Neural progenitor cell (in vitro differentiated cells): Measurements from ENCODE around the gene CKLF. TPM values are rescaled to one million over a fixed set of nuclear protein-coding genes. Genes with fewer than 3 reads are reported as not detected.

Source experiments
- DNase-seq: peaks from one replicate; pipeline ENCODE4 v3.0.0-alpha.2; 2016; ENCODE audit warnings: low spot score
- H2AFZ ChIP-seq: fragments of 200-600 bp; sonication (generic); replicated peaks from 2 replicates; pipeline ENCODE4 v1.6.1; 2016; ENCODE audit warnings: antibody characterized with exemption
- H3F3A ChIP-seq: fragments of 200-600 bp; sonication (generic); 2 replicates; pipeline ENCODE4 v1.6.1; 2016; ENCODE audit warnings: antibody characterized with exemption, low read depth
- H3K27ac ChIP-seq: fragments of 200-600 bp; sonication (generic); 2 replicates; pipeline ENCODE4 v1.5.1; 2016; ENCODE audit warnings: mild to moderate bottlenecking
- H3K27me3 ChIP-seq: fragments of 200-600 bp; sonication (generic); 2 replicates; pipeline ENCODE4 v1.6.1; 2016; ENCODE audit warnings: mild to moderate bottlenecking, moderate library complexity
- H3K36me3 ChIP-seq: fragments of 200-600 bp; sonication (generic); 2 replicates; pipeline ENCODE4 v1.5.1; 2016
- H3K4me1 ChIP-seq: fragments of 200-600 bp; sonication (generic); 2 replicates; pipeline ENCODE4 v1.6.1; 2016; ENCODE audit warnings: mixed run types
- H3K4me2 ChIP-seq: fragments of 200-600 bp; sonication (generic); 2 replicates; pipeline ENCODE4 v1.6.1; 2016
- H3K4me3 ChIP-seq: fragments of 200-600 bp; sonication (generic); 2 replicates; pipeline ENCODE4 v1.5.1; 2016
- H3K79me2 ChIP-seq: fragments of 200-600 bp; sonication (generic); 2 replicates; pipeline ENCODE4 v1.6.1; 2016; ENCODE audit warnings: low read depth
- H3K9ac ChIP-seq: fragments of 200-600 bp; sonication (generic); 2 replicates; pipeline ENCODE4 v1.6.1; 2016
- H3K9me3 ChIP-seq: fragments of 200-600 bp; sonication (generic); 2 replicates; pipeline ENCODE4 v1.5.1; 2016; ENCODE audit warnings: low read depth
- H4K20me1 ChIP-seq: fragments of 200-600 bp; sonication (generic); 2 replicates; pipeline ENCODE4 v1.6.1; 2016; ENCODE audit warnings: low read depth
- H3K27ac Mint-ChIP-seq: 3 replicates; pipeline ENCODE4 v1.8.0; 2021; ENCODE audit warnings: mixed read lengths
- H3K27me3 Mint-ChIP-seq: 2 replicates; pipeline ENCODE4 v1.8.0; 2022; ENCODE audit warnings: low read depth, mild to moderate bottlenecking, inconsistent platforms, moderate library complexity, mixed read lengths; ENCODE audit not compliant: insufficient read depth
- H3K36me3 Mint-ChIP-seq: 3 replicates; pipeline ENCODE4 v1.8.0; 2021; ENCODE audit warnings: mixed read lengths
- H3K4me1 Mint-ChIP-seq: 3 replicates; pipeline ENCODE4 v1.8.0; 2021; ENCODE audit warnings: mixed read lengths
- H3K4me3 Mint-ChIP-seq: 3 replicates; pipeline ENCODE4 v1.8.0; 2021; ENCODE audit warnings: mild to moderate bottlenecking, moderate library complexity, mixed read lengths
- H3K9me3 Mint-ChIP-seq: 3 replicates; pipeline ENCODE4 v1.8.0; 2020; ENCODE audit warnings: mixed read lengths
- EZH2 ChIP-seq: fragments of 200-600 bp; sonication (generic); IDR thresholded peaks from 2 replicates; pipeline ENCODE4 v1.6.1; 2017; ENCODE audit warnings: antibody characterized with exemption, mild to moderate bottlenecking, moderate library complexity
- EZH2phosphoT487 ChIP-seq: fragments of 200-600 bp; sonication (generic); IDR thresholded peaks from 2 replicates; pipeline ENCODE4 v1.6.1; 2017; ENCODE audit warnings: antibody characterized with exemption
- total RNA-seq: library from RNA; depleted of rRNA; stranded (reverse); fragments of >200 nt; gene quantifications from 2 replicates; pipeline ENCODE4 v1.2.3, GENCODE V29; 2015; ENCODE audit warnings: low replicate concordance
- TF ChIP-seq, protein P1 (sequence below): fragments of 200-600 bp; sonication (generic); IDR thresholded peaks from 2 replicates; pipeline ENCODE4 v1.5.1; 2017; ENCODE audit warnings: antibody characterized with exemption, mild to moderate bottlenecking

The CKLF gene
- total RNA-seq, 1 donor from 2014 or later = 38.6 TPM

DNA sequence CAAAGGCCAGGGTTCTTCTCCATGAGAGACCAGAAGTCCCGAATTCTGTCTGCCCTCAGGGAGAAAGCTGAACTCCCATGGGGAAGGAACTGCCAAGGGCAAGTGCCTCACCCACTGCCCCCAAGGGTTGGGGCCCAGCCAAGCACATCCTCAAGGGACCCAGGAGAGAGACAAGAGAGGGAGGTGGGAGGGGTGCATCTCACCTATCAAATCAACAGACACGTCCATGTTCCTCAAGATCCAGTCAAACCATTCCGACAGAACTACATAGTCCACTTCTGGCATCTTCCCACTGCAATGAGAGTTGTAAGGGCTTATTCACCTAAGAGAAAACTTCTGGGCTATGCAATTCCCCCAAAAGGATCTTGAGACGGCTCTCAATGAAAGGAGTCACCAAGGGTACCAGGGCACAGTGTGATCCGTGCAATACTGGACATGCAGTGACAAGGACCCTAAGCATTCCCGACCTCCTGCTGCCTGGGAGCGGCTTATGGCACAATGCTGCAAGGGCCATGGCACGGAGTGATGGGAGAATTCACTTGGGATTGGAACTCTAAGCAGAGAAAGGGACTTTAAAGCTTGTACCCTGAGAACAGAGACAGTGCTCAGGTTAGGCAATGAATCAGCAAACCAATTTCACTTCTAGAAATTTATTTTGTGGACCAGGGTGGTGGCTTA, 34.7 kb upstream of the CKLF start:
- no peak overlapping the region for H3K9ac ChIP-seq
- Mint-ChIP-seq H3K4me3 (no peak overlapping the region), H3K27me3 (peaks cover 5% of the 10 kb centered on the region), H3K9me3 (peaks cover 2% of the 10 kb centered on the region), H3K4me1 (peaks cover 33% of the 10 kb centered on the region), H3K36me3 (peaks cover 21% of the 10 kb centered on the region), H3K27ac (peak overlapping the region; percentile 94)
- H4K20me1 ChIP-seq = no peaks in the 10 kb centered on the region
- no peaks in the 10 kb centered on the region for H3K27me3 ChIP-seq
- no peaks in the 10 kb centered on the region for H3K9me3 ChIP-seq
- H2AFZ ChIP-seq = no peak overlapping the region
- peaks cover under 1% of the 10 kb centered on the region for H3F3A ChIP-seq
- no peak overlapping the region for H3K4me3 ChIP-seq
- H3K79me2 ChIP-seq = no peaks in the 10 kb centered on the region
- TF ChIP-seq EZH2 = no peak
- TF ChIP-seq EZH2phosphoT487 = no peak
- TF ChIP-seq, protein P1, sequence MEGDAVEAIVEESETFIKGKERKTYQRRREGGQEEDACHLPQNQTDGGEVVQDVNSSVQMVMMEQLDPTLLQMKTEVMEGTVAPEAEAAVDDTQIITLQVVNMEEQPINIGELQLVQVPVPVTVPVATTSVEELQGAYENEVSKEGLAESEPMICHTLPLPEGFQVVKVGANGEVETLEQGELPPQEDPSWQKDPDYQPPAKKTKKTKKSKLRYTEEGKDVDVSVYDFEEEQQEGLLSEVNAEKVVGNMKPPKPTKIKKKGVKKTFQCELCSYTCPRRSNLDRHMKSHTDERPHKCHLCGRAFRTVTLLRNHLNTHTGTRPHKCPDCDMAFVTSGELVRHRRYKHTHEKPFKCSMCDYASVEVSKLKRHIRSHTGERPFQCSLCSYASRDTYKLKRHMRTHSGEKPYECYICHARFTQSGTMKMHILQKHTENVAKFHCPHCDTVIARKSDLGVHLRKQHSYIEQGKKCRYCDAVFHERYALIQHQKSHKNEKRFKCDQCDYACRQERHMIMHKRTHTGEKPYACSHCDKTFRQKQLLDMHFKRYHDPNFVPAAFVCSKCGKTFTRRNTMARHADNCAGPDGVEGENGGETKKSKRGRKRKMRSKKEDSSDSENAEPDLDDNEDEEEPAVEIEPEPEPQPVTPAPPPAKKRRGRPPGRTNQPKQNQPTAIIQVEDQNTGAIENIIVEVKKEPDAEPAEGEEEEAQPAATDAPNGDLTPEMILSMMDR = no peak
- no peak for DNase-seq
- H3K4me1 ChIP-seq = peaks cover 12% of the 10 kb centered on the region
- no peak overlapping the region for H3K4me2 ChIP-seq
- H3K27ac ChIP-seq = no peak overlapping the region
- H3K36me3 ChIP-seq = no peaks in the 10 kb centered on the region

DNA sequence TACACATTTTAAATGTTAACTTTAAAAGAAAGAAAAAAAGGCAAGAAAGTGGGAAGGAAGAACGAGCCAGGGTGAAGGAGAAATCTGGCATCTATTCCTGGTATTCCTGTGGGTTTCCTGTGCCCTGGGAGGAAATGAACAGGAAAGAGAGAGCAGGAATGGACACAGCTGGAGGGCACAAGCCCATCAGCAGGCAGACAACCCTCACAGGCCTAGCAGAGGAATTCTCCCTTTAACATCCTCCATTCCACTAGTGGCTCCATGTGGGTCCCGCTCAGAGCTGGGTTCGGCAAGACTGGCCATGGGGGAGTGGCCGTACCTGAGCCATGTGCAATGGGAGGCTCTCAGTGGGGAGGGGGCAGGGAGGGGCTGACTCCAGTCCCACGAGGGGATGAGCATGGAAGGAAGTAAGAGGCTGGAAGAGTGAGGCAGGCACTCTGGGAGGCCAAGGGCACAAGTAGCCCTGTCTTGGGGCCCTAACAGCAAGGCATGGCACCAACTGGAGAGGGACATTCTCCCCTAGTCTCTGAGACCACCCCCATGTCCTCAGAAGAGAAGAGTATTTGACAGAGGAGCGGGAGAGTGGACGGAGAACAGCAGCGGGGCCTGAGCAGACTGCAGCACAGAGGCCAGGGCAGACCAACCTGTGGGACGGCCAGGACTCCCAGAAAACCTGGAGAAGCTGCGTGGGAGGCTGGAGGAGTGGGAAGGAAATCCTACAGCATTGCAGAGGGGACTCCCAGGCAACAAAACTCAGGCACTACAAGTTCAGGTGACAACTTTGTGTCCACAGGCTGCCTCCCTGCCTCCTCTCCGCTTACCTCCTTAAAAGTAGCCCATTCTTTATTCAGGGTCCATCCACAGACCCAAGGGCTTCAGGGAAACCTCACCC, 32.6 kb upstream of the CKLF start:
- H3K27me3 Mint-ChIP-seq = peaks cover 5% of the 10 kb centered on the region
- no peak overlapping the region for H3K27ac Mint-ChIP-seq
- H3K4me2 ChIP-seq = no peak overlapping the region
- no peak overlapping the region for H3K27ac ChIP-seq
- H2AFZ ChIP-seq = no peak overlapping the region
- H3K4me3 Mint-ChIP-seq = no peak overlapping the region
- H4K20me1 ChIP-seq = no peaks in the 10 kb centered on the region
- H3K9ac ChIP-seq = no peak overlapping the region
- no peaks in the 10 kb centered on the region for H3K36me3 ChIP-seq
- no peak for DNase-seq
- peaks cover 26% of the 10 kb centered on the region for H3K4me1 Mint-ChIP-seq
- no peaks in the 10 kb centered on the region for H3F3A ChIP-seq
- no peaks in the 10 kb centered on the region for H3K27me3 ChIP-seq
- TF ChIP-seq, protein P1 = no peak
- TF ChIP-seq EZH2 (no peak), EZH2phosphoT487 (no peak)
- no peak overlapping the region for H3K4me3 ChIP-seq
- no peaks in the 10 kb centered on the region for H3K9me3 ChIP-seq
- H3K9me3 Mint-ChIP-seq = peaks cover 2% of the 10 kb centered on the region
- H3K4me1 ChIP-seq = peaks cover 12% of the 10 kb centered on the region
- no peaks in the 10 kb centered on the region for H3K79me2 ChIP-seq
- H3K36me3 Mint-ChIP-seq = peaks cover 17% of the 10 kb centered on the region

DNA sequence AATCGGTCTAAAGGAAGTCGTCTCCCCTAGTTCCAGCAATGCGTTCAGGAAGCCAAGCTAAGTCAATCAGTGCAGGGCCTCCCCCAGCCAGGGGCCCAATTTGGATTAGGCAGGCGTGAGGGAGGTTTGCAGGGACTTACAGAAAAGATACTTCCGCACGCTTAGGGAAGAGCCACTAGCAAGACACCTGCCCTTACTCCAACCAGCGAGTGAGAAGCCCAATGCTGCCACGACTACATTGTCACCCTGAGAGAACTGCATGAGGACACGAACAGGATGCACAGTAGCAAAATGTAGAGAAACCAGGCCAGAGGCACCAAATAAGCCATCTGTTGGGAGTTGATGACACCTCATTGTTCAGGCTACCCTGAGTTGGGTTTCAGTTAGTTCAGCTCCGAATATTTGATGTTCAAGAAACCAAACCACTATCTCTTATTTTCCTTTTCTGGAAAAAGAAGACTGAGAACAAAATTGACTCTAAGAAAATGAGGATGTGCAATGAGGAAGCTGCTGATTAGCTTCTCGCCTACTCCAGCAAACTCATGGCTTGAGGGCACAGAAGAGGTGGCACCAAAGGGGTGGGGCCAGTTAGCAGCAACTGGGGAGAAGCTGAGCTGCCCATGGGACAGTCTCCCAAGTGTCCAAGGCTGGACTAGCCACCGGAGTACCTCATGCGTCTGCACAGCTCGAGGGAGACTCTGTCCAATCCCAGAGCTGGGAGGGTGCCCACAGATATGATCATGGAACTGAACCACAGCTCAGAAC, 31.8 kb upstream of the CKLF start:
- TF ChIP-seq, protein P1 = no peak
- TF ChIP-seq EZH2phosphoT487 = no peak
- TF ChIP-seq EZH2 = no peak
- no peaks in the 10 kb centered on the region for H3F3A ChIP-seq
- H3K4me3 Mint-ChIP-seq = no peak overlapping the region
- peaks cover 5% of the 10 kb centered on the region for H3K27me3 Mint-ChIP-seq
- H3K4me1 Mint-ChIP-seq = peaks cover 26% of the 10 kb centered on the region
- no peaks in the 10 kb centered on the region for H3K36me3 ChIP-seq
- no peaks in the 10 kb centered on the region for H3K79me2 ChIP-seq
- peaks cover 2% of the 10 kb centered on the region for H3K9me3 Mint-ChIP-seq
- no peak for DNase-seq
- peaks cover 12% of the 10 kb centered on the region for H3K4me1 ChIP-seq
- H3K27me3 ChIP-seq = no peaks in the 10 kb centered on the region
- H2AFZ ChIP-seq = no peak overlapping the region
- no peak overlapping the region for H3K27ac ChIP-seq
- no peak overlapping the region for H3K4me3 ChIP-seq
- no peaks in the 10 kb centered on the region for H4K20me1 ChIP-seq
- no peaks in the 10 kb centered on the region for H3K9me3 ChIP-seq
- peaks cover 13% of the 10 kb centered on the region for H3K36me3 Mint-ChIP-seq
- H3K4me2 ChIP-seq = no peak overlapping the region
- no peak overlapping the region for H3K27ac Mint-ChIP-seq
- no peak overlapping the region for H3K9ac ChIP-seq
